ENCODE results near the gene UBE2O. TPM values are rescaled to one million over a fixed set of nuclear protein-coding genes. Genes with fewer than 3 reads are reported as not detected.
A peak's percentile ranks its signal among the peaks of the same experiment; 100 is the strongest.

UBE2O gene
- total and polyA plus RNA-seq, 8 donors, result 10.4 to 19.8 (median 15.9) TPM

DNA sequence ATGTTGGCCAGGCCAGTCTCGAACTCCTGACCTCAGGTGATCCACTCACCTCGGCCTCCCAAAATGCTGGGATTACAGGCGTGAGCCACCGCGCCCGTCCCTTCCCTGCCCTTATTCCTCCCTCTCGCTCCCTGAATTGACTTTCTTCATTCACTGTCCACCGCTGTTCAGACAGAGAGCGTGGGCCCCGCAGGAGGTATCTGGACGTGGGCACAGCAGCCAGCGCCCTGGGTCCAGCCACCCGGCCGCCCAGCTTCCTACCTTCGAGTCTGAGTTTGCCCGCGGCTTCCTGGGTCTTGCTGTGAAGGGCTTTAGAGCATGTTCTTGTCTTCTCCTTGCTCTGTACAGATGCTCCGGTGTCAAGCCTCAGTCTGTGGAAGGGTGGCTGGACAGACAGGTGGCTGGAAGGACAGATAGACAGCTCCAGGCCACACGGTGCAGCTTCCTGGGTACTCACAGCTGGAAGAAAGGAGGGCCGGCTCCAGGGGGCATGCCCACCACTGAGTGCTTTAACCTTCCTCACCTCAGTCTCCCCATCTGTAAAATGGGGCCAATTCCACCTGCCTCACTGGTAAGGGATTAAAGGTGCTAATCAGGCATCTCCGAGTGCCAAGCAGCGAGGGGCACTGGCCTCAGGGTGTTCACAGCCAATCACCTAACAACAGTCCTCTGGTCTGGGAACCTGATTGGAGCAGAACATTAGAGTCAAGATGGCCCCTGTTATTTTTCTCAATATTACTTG is 34.7 kb upstream of the UBE2O start:
- TF ChIP-seq CTCF (IDR thresholded peaks at IDR 0.05), result no peak
- intact Hi-C loops (cut with DNase I), result no loop called here
- Histone ChIP-seq H3K36me3 (no peaks in the 10 kb centered on the region), H3K4me1 (no peaks in the 10 kb centered on the region), H3K4me3 (no peak overlapping the region), H3K27ac (no peak overlapping the region), H3K27me3 (no peaks in the 10 kb centered on the region), H3K9me3 (no peaks in the 10 kb centered on the region)
- DNase-seq (no peak), ATAC-seq (no peak), FAIRE-seq (no peak)
- WGBS, 2 donors, result 97 to 98% methylated on average over 22 of the region's 22 CpGs

DNA sequence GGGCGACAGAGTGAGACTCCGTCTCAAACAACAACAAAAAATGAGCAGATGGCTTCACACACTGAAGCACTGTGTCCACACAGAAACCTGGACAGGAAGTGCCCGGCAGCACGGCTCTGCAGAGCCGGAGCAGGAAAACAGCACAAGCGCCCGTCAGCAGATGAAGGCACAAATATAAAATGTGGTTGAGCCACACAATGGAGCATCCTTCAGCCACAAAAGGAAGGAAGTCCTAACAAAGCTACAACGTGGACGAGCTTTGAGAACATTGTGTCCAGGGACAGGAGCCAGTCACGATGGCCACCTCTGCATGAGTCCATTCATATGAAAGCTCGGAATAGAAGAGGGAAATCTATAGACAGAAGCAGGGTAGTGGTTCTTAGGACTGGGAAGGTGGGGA is 32.6 kb upstream of the UBE2O start:
- no peak overlapping the region for H3K4me3 ChIP-seq
- DNase-seq (no peak), FAIRE-seq (no peak), ATAC-seq (peak in 3 of 4 donors; percentile 18 to 59 (median 42))
- no peak for TF ChIP-seq CTCF (IDR thresholded peaks at IDR 0.05)
- no peaks in the 10 kb centered on the region for H3K9me3 ChIP-seq
- intact Hi-C loops (cut with DNase I), result no loop called here
- peak overlapping the region in 1 of 4 donors; percentile 13 for H3K27ac ChIP-seq
- 75 to 79% methylated on average over 11 of the region's 11 CpGs for WGBS, 2 donors
- H3K36me3 ChIP-seq, result no peaks in the 10 kb centered on the region
- no peaks in the 10 kb centered on the region for H3K4me1 ChIP-seq
- H3K27me3 ChIP-seq, result no peaks in the 10 kb centered on the region

DNA sequence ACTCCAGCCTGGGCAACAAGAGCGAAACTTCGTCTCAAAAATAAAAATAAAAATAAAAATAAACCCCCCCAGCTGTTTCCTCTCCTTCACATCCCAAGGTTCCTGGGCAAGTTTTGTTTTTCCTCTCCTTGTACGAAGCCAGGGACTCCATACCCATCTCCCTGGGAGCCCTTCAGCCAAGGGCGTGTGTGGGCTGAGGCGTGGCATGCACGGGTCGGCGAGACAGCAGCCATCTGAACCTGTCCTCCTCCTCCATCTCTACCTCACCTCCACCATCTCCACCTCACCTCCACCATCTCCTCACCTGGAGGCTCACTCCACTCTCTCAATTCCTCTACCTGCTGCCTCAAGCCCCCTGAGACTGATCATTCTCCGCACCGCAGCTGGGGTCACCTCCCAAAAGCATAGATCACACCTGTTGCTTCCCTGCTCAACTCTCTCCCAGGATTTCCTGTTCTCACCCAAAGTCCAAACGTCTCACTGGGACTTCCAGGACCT is 31.3 kb upstream of the UBE2O start:
- no peak overlapping the region for H3K4me3 ChIP-seq
- H3K27ac ChIP-seq, result no peak overlapping the region
- no peaks in the 10 kb centered on the region for H3K36me3 ChIP-seq
- intact Hi-C loops (cut with DNase I), result no loop called here
- WGBS, 2 donors, result 90 to 92% methylated on average over 8 to 11 of the region's 11 CpGs
- ATAC-seq (no peak), DNase-seq (no peak), FAIRE-seq (no peak)
- no peak for TF ChIP-seq CTCF (IDR thresholded peaks at IDR 0.05)
- H3K9me3 ChIP-seq, result no peaks in the 10 kb centered on the region
- H3K27me3 ChIP-seq, result no peaks in the 10 kb centered on the region
- no peaks in the 10 kb centered on the region for H3K4me1 ChIP-seq

- H3K4me1 ChIP-seq, result no peaks in the 10 kb centered on the region
- H3K4me3 ChIP-seq, result no peak overlapping the region
- ATAC-seq (peak in 2 of 4 donors; percentile 27 to 57), DNase-seq (peak in 2 of 6 donors; percentile 19 to 46), FAIRE-seq (no peak)
- H3K9me3 ChIP-seq, result no peaks in the 10 kb centered on the region
- 88 to 90% methylated on average over 21 of the region's 21 CpGs for WGBS, 2 donors
- H3K27ac ChIP-seq, result no peak overlapping the region
- no peak for TF ChIP-seq CTCF (IDR thresholded peaks at IDR 0.05)
- no peaks in the 10 kb centered on the region for H3K36me3 ChIP-seq
- H3K27me3 ChIP-seq, result no peaks in the 10 kb centered on the region
- intact Hi-C loops (cut with DNase I), result no loop called here
Observed at GRCh38 chr17:76481071-76481655, 28.2 kb upstream of the UBE2O start.

GRCh38 chr17:76480632-76481031 is 27.7 kb upstream of the UBE2O start:
- Histone ChIP-seq H3K36me3 (no peaks in the 10 kb centered on the region), H3K27me3 (no peaks in the 10 kb centered on the region), H3K9me3 (no peaks in the 10 kb centered on the region), H3K4me3 (no peak overlapping the region), H3K4me1 (no peaks in the 10 kb centered on the region), H3K27ac (no peak overlapping the region)
- no peak for DNase-seq
- 82 to 88% methylated on average over 15 of the region's 15 CpGs for WGBS, 2 donors
- no peak for TF ChIP-seq CTCF (IDR thresholded peaks at IDR 0.05)
- no peak for FAIRE-seq
- ATAC-seq, result peak in 2 of 4 donors; percentile 4
- intact Hi-C loops (cut with DNase I), result no loop called here
